H9 (cell line): ENCODE measurements around the gene CEP131. TPM values are rescaled to one million over a fixed set of nuclear protein-coding genes. Genes with fewer than 3 reads are reported as not detected.

ENCODE experiments used
- DNase-seq: peaks from one replicate; pipeline ENCODE4 v3.0.0-alpha.2; 2017
- H2AFZ ChIP-seq: one replicate; pipeline ENCODE4 v1.6.1; 2013; ENCODE audit warnings: mild to moderate bottlenecking, low read length, control low read depth, moderate library complexity
- H2AK5ac ChIP-seq: 2 replicates; pipeline ENCODE4 v1.6.1; 2013; ENCODE audit warnings: low read length, control low read depth, mixed read lengths; ENCODE audit not compliant: insufficient read length
- H2BK120ac ChIP-seq: one replicate; pipeline ENCODE4 v1.6.1; 2013; ENCODE audit warnings: low read depth, mild to moderate bottlenecking, low read length, control low read depth, inconsistent platforms; ENCODE audit not compliant: poor library complexity, severe bottlenecking
- H2BK12ac ChIP-seq: 2 replicates; pipeline ENCODE4 v1.6.1; 2013; ENCODE audit warnings: low read length, control low read depth, mixed read lengths, low read depth; ENCODE audit not compliant: insufficient read length
- H2BK15ac ChIP-seq: 2 replicates; pipeline ENCODE4 v1.6.1; 2013; ENCODE audit warnings: low read depth, low read length, control low read depth
- H2BK20ac ChIP-seq: one replicate; pipeline ENCODE4 v1.6.1; 2013; ENCODE audit warnings: low read depth, mild to moderate bottlenecking, low read length, control low read depth, inconsistent platforms; ENCODE audit not compliant: poor library complexity, severe bottlenecking
- H2BK5ac ChIP-seq: 2 replicates; pipeline ENCODE4 v1.6.1; 2013; ENCODE audit warnings: low read length, control low read depth, mixed read lengths; ENCODE audit not compliant: insufficient read length
- H3K14ac ChIP-seq: 2 replicates; pipeline ENCODE4 v1.6.1; 2013; ENCODE audit warnings: low read length, control low read depth; ENCODE audit not compliant: insufficient read depth
- H3K18ac ChIP-seq: 2 replicates; pipeline ENCODE4 v1.6.1; 2013; ENCODE audit warnings: low read depth, mild to moderate bottlenecking, mixed read lengths, low read length, control low read depth; ENCODE audit not compliant: insufficient read length
- H3K23ac ChIP-seq: 2 replicates; pipeline ENCODE4 v1.6.1; 2013; ENCODE audit warnings: low read length, control low read depth, mixed read lengths, low read depth; ENCODE audit not compliant: insufficient read length
- H3K23me2 ChIP-seq: 2 replicates; pipeline ENCODE4 v1.6.1; 2013; ENCODE audit warnings: low read depth, mild to moderate bottlenecking, mixed read lengths, low read length, control low read depth; ENCODE audit not compliant: insufficient read length, poor library complexity, severe bottlenecking
- H3K27ac ChIP-seq: 2 replicates; pipeline ENCODE4 v1.5.1; 2013; ENCODE audit warnings: low read length, control low read depth, mixed read lengths, low read depth; ENCODE audit not compliant: insufficient read length
- H3K27me3 ChIP-seq: 2 replicates; pipeline ENCODE4 v1.6.1; 2013; ENCODE audit warnings: low read length, control low read depth, inconsistent platforms; ENCODE audit not compliant: insufficient read depth
- H3K4ac ChIP-seq: 2 replicates; pipeline ENCODE4 v1.6.1; 2013; ENCODE audit warnings: low read depth, mild to moderate bottlenecking, control low read depth, inconsistent platforms, low read length, moderate library complexity
- H3K4me1 ChIP-seq: 2 replicates; pipeline ENCODE4 v1.6.1; 2013; ENCODE audit warnings: low read length, control low read depth, inconsistent platforms; ENCODE audit not compliant: insufficient read depth
- H3K4me2 ChIP-seq: 2 replicates; pipeline ENCODE4 v1.6.1; 2013; ENCODE audit warnings: low read length, control low read depth, mixed read lengths; ENCODE audit not compliant: insufficient read length, insufficient read depth
- H3K56ac ChIP-seq: 2 replicates; pipeline ENCODE4 v1.6.1; 2013; ENCODE audit warnings: low read depth, mild to moderate bottlenecking, mixed read lengths, low read length, control low read depth; ENCODE audit not compliant: insufficient read length
- H3K79me1 ChIP-seq: 2 replicates; pipeline ENCODE4 v1.6.1; 2013; ENCODE audit warnings: low read depth, mild to moderate bottlenecking, moderate library complexity, low read length, control low read depth, inconsistent platforms; ENCODE audit not compliant: insufficient read depth, poor library complexity, severe bottlenecking
- H3K79me2 ChIP-seq: 2 replicates; pipeline ENCODE4 v1.6.1; 2013; ENCODE audit warnings: low read length, control low read depth, inconsistent platforms; ENCODE audit not compliant: insufficient read depth
- H3K9ac ChIP-seq: 2 replicates; pipeline ENCODE4 v1.6.1; 2013; ENCODE audit warnings: low read length, control low read depth, mixed read lengths; ENCODE audit not compliant: insufficient read length; ENCODE audit errors: extremely low read depth
- H3K9me3 ChIP-seq: one replicate; pipeline ENCODE4 v1.6.1; 2013; ENCODE audit warnings: low read depth, low read length, inconsistent platforms; ENCODE audit not compliant: control insufficient read depth
- H3T11ph ChIP-seq: one replicate; pipeline ENCODE4 v1.6.1; 2013; ENCODE audit warnings: mild to moderate bottlenecking, low read length, control low read depth, inconsistent platforms
- H4K20me1 ChIP-seq: one replicate; pipeline ENCODE4 v1.6.1; 2013; ENCODE audit not compliant: control insufficient read depth, insufficient read length, insufficient read depth
- H4K5ac ChIP-seq: 2 replicates; pipeline ENCODE4 v1.6.1; 2013; ENCODE audit warnings: low read depth, mild to moderate bottlenecking, mixed read lengths, low read length, control low read depth; ENCODE audit not compliant: insufficient read length
- H4K8ac ChIP-seq: replicated peaks from 2 replicates; pipeline ENCODE4 v1.6.1; 2013; ENCODE audit warnings: low read length, control low read depth, mixed read lengths, low read depth; ENCODE audit not compliant: insufficient read length
- H4K91ac ChIP-seq: 2 replicates; pipeline ENCODE4 v1.6.1; 2013; ENCODE audit warnings: low read depth, mild to moderate bottlenecking, moderate library complexity, mixed read lengths, low read length, control low read depth; ENCODE audit not compliant: insufficient read length
- H3K27ac Mint-ChIP-seq, 3 experiments: 2 replicates in 2 of 3; 3 replicates in 1 of 3; pipeline ENCODE4 v1.8.0; 2020 to 2021; ENCODE audit warnings: mixed read lengths in 3 of 3, mild to moderate bottlenecking in 1 of 3, moderate library complexity in 1 of 3
- H3K27me3 Mint-ChIP-seq: 2 replicates; pipeline ENCODE4 v1.8.0; 2021; ENCODE audit warnings: low read depth, mild to moderate bottlenecking, moderate library complexity, mixed read lengths
- H3K36me3 Mint-ChIP-seq, 3 experiments: 2 replicates in 2 of 3; 3 replicates in 1 of 3; pipeline ENCODE4 v1.8.0; 2020 to 2021; ENCODE audit warnings: low read depth in 3 of 3, mixed read lengths in 3 of 3; ENCODE audit not compliant: insufficient read depth in 1 of 3
- H3K4me1 Mint-ChIP-seq, 2 experiments: 2 replicates each; pipeline ENCODE4 v1.8.0; 2020; ENCODE audit warnings: mixed read lengths in 2 of 2
- H3K4me3 Mint-ChIP-seq, 2 experiments: 2 replicates in 1 of 2; 3 replicates in 1 of 2; pipeline ENCODE4 v1.8.0; 2020 to 2021; ENCODE audit warnings: mild to moderate bottlenecking in 2 of 2, mixed read lengths in 2 of 2, moderate library complexity in 1 of 2
- H3K9me3 Mint-ChIP-seq, 2 experiments: 2 replicates in 1 of 2; 3 replicates in 1 of 2; pipeline ENCODE4 v1.8.0; 2020; ENCODE audit warnings: mild to moderate bottlenecking in 2 of 2, mixed read lengths in 2 of 2, moderate library complexity in 1 of 2
- WGBS: extraction: QIAGEN DNeasy Blood & Tissue Kit; methylation state at CpG from one replicate; pipeline ENCODE4 v1.1.7; 2013; ENCODE audit warnings: missing lambda C conversion rate, low lambda C conversion rate, mixed read lengths; ENCODE audit not compliant: insufficient read length; ENCODE audit errors: extremely low coverage; 5-methylcytosine and 5-hydroxymethylcytosine counted together
- total RNA-seq: library from RNA; stranded (reverse); gene quantifications from 2 replicates; pipeline ENCODE4 v1.2.1, GENCODE V29; 2021
- TF ChIP-seq, protein P1 (sequence below): fragments of 200-600 bp; sonication (generic); conservative IDR thresholded peaks from 3 replicates; pipeline ENCODE4 v1.8.0; 2021; ENCODE audit warnings: antibody characterized with exemption, mild to moderate bottlenecking

CEP131 gene
- total RNA-seq, 1 experiment from 2014 or later, result 16.3 TPM

DNA sequence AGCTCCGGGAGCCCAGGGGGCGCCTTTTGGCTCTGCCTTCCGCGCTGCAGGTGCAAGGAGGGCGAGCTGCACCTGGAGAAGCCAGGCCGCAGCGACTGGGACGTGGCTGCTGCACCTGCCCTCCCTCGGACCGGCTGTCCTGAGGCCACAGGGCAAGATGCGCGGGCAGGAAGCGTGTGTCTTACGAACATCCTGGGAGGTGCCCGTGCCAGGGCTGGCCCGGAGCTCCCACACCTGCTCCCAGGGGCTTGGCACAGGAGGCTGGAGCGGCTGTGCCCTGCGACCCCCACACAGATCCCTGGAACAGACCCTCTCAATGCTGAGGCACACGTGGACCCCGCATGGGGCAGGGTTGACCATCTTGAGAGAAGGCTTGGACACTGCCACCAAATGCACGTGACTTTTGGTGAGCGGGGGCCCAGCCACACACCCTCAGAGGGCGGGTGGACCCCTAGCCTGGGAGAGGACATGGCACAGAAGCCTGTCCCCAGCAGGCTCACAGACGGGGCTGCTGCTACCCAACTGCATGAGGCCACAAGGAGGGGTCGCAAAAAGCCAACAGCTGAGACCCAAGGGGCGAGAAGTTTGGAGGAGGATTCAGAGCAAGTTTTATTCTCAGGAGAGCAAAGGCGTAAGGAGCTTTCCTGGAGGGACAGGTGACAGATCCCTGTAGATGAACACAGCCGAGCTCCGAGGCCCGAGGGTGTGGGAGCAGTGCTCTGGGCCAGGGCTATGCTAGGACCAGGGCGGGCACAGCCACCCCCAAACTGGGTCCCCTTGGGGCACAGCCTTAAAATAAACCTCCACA is 27.7 kb upstream of the CEP131 start:
- no peaks in the 10 kb centered on the region for H3K4me1 ChIP-seq
- H4K20me1 ChIP-seq, result no peaks in the 10 kb centered on the region
- no peak overlapping the region for H2AFZ ChIP-seq
- H2BK12ac ChIP-seq, result no peak overlapping the region
- no peak overlapping the region for H3K4me2 ChIP-seq
- H3K79me2 ChIP-seq, result no peaks in the 10 kb centered on the region
- no peak for DNase-seq
- no peak overlapping the region for H4K5ac ChIP-seq
- H3K36me3 Mint-ChIP-seq, result peaks cover 11 to 15% (median 11%) of the 10 kb centered on the region in 3 experiments
- H3K4me1 Mint-ChIP-seq, result peaks cover 15 to 25% of the 10 kb centered on the region in 2 experiments
- no peaks in the 10 kb centered on the region for H3K27me3 Mint-ChIP-seq
- H4K8ac ChIP-seq, result no peak overlapping the region
- no peak overlapping the region for H2BK120ac ChIP-seq
- no CpG with 5 or more reads among the region's 31 CpGs for WGBS
- H2AK5ac ChIP-seq, result no peak overlapping the region
- no peak overlapping the region for H3T11ph ChIP-seq
- H2BK5ac ChIP-seq, result no peak overlapping the region
- H3K9me3 ChIP-seq, result no peaks in the 10 kb centered on the region
- no peak overlapping the region for H3K4ac ChIP-seq
- no peaks in the 10 kb centered on the region for H3K23me2 ChIP-seq
- no peaks in the 10 kb centered on the region for H3K27me3 ChIP-seq
- H3K9ac ChIP-seq, result no peak overlapping the region
- H3K4me3 Mint-ChIP-seq, result no peak overlapping the region
- H2BK15ac ChIP-seq, result no peak overlapping the region
- no peaks in the 10 kb centered on the region; a peak in 1 of 5 replicates for H3K9me3 Mint-ChIP-seq
- no peak overlapping the region for H3K27ac ChIP-seq
- no peak overlapping the region for H3K56ac ChIP-seq
- H3K14ac ChIP-seq, result no peak overlapping the region
- no peak overlapping the region for H2BK20ac ChIP-seq
- H3K23ac ChIP-seq, result no peak overlapping the region
- H3K79me1 ChIP-seq, result no peaks in the 10 kb centered on the region
- H3K18ac ChIP-seq, result no peak overlapping the region
- no peak overlapping the region for H3K27ac Mint-ChIP-seq
- H4K91ac ChIP-seq, result no peak overlapping the region
- TF ChIP-seq, protein P1, sequence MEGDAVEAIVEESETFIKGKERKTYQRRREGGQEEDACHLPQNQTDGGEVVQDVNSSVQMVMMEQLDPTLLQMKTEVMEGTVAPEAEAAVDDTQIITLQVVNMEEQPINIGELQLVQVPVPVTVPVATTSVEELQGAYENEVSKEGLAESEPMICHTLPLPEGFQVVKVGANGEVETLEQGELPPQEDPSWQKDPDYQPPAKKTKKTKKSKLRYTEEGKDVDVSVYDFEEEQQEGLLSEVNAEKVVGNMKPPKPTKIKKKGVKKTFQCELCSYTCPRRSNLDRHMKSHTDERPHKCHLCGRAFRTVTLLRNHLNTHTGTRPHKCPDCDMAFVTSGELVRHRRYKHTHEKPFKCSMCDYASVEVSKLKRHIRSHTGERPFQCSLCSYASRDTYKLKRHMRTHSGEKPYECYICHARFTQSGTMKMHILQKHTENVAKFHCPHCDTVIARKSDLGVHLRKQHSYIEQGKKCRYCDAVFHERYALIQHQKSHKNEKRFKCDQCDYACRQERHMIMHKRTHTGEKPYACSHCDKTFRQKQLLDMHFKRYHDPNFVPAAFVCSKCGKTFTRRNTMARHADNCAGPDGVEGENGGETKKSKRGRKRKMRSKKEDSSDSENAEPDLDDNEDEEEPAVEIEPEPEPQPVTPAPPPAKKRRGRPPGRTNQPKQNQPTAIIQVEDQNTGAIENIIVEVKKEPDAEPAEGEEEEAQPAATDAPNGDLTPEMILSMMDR, result no peak
